SK-N-MC (cell line): ENCODE data around the gene MTCL1.

Experiments
- EZH2 ChIP-seq: fragments of 200-600 bp; sonication (generic); IDR thresholded peaks from one replicate; pipeline ENCODE4 v1.6.1; 2017; ENCODE audit warnings: antibody characterized with exemption
- FOXP2 ChIP-seq: optimal IDR thresholded peaks from 2 replicates; pipeline ENCODE3; 2011; ENCODE audit warnings: mild to moderate bottlenecking, moderate library complexity; ENCODE audit not compliant: insufficient read depth; ENCODE audit errors: extremely low read length, control extremely low read depth
- POLR2AphosphoS5 ChIP-seq: IDR thresholded peaks from 2 replicates; pipeline ENCODE4 v1.6.1; 2012; ENCODE audit warnings: mild to moderate bottlenecking, low read depth, low read length, borderline replicate concordance

DNA sequence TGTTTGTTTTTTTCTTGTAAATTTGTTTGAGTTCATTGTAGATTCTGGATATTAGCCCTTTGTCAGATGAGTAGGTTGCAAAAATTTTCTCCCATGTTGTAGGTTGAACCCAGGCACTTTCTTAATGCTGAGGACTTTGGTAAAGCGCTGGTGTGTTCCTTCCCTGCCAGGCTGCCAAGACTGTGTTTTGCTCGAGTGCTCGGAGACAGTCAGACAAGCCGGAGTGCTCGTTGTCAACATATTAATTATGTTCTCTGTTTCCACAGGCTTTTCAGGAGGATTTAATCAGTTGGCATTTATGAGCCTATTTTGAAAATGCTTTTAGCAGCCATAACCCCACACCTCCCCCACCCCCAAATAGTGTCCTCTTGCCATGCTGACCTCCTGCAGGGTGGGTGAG lies 6.4 kb downstream of the MTCL1 start:
- TF ChIP-seq POLR2AphosphoS5 (no peak), EZH2 (no peak), FOXP2 (no peak)
